Stomach (tissue), 4 donors: ENCODE data around the gene FSIP1.

Source experiments
- CTCF ChIP-seq, 7 experiments: fragments of 450-650 bp in 4 of 7; fragments of 200-600 bp in 3 of 7; sonication (generic) in 3 of 7; IDR thresholded peaks; one replicate each; pipeline ENCODE4 v1.5.1; 2016 to 2019; ENCODE audit warnings: antibody characterized with exemption in 7 of 7, control low read depth in 2 of 7, mild to moderate bottlenecking in 1 of 7
- POLR2AphosphoS5 ChIP-seq, 3 donors: sonication (generic); formaldehyde crosslinking; IDR thresholded peaks; one replicate each; pipeline ENCODE4 v1.6.1; 2016; ENCODE audit warnings: antibody characterized with exemption in 3 of 3

- TF ChIP-seq CTCF (IDR thresholded peaks at IDR 0.05) (peak in 1 of 7 experiments; percentile 4), POLR2AphosphoS5 (IDR thresholded peaks at IDR 0.05) (peak; percentile 47 to 88 (median 78))
These were observed at the start of gene FSIP1 for GRCh38 chr15:39782441-39783138.
